Fibroblast of skin of scalp (primary cell): ENCODE measurements around the gene ZNF202.
"Not testable (repeated sequence)": the region's sequence is repeated elsewhere in the genome, so short reads cannot be mapped to it uniquely, and the experiment has no call there.

Source experiments
- DNase-seq: peaks from one replicate; pipeline ENCODE4 v3.0.0-alpha.2; 2013

Gene ZNF202

DNA sequence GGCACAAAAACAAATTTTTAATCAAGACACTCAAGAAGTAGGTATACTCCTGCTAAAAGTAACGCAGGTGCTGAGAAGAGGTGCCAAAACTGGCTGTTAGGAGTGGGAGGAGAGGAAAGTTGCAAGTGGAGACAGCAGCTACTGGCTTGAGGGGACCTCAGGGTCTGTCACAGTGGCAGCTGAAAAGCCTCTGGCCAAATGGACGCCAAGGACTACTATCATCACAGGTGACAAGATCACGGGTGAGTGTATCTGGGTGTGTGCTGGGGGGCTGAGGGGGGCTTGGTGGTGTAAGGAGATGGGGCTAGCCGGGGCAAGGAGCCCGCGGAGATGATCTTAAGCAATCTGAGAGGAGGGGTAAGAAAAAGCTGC is 687 bp downstream of the ZNF202 start:
- no peak for DNase-seq

- no peak for DNase-seq
These were observed 3.1 kb downstream of the ZNF202 start for GRCh38 chr11:123738374-123738773.

GRCh38 chr11:123736769-123737168 is 4.7 kb downstream of the ZNF202 start:
- DNase-seq = no peak

GRCh38 chr11:123729602-123730001 is 11.9 kb downstream of the ZNF202 start:
- no peak for DNase-seq

GRCh38 chr11:123725995-123726655 is 15.3 kb downstream of the ZNF202 start:
- DNase-seq = no peak

DNA sequence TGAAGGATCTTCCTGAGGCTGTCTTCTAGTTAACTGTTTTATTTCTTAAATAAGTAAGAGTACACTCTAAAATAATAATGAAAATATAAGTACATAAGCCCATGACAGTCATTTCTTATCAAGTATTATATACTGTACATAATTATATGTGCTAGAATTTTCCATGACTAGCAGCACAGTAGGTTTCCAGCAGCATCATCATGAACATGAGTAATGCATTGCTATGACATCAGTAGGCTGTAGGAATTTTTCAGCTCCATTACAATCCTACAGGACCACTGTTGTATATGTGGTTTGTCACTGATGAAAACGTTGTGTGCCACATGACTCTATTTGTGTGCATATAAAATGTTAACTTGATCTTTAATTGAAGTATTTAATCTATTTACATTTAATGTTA is 22.0 kb downstream of the ZNF202 start:
- DNase-seq = peak; percentile 52

GRCh38 chr11:123718469-123718868 is 23.0 kb downstream of the ZNF202 start:
- DNase-seq = no peak

DNA sequence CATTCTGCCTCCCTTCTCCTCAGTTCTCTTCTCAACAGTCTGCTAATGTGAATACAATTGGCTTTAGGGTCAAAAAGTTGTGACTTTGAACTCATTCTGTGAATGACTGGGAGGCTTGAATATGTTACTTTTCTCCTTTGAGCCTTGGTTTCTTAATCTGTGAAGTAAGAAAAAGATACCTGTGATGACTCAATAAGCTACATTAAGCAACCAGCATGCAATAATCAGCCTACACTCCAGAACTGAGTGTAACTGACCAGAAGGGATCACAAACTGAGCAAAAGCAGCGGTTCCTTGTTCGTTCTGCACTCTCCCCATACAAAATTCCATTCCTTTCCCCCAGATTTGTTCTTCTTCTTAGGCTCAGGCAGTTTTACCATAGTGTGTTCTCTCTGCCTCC is 23.4 kb downstream of the ZNF202 start:
- no peak for DNase-seq

DNA sequence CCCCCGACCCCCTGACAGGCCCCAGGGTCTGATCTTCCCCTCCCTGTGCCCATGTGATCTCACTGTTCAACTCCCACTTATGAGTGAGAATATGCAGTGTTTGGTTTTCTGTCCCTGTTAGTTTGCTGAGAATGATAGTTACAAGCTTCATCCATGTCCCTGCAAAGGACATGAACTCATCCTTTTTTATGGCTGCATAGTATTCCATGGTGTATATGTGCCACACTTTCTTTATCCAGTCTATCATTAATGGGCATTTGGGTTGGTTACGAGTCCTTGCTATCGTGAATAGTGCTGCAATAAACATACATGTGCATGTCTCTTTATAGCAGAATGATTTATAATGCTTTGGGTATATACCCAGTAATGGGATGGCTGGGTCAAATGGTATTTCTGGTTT is 28.8 kb downstream of the ZNF202 start:
- not testable (repeated sequence) for DNase-seq

GRCh38 chr11:123707606-123708205 is 33.8 kb downstream of the ZNF202 start:
- DNase-seq = peak; percentile 68

DNA sequence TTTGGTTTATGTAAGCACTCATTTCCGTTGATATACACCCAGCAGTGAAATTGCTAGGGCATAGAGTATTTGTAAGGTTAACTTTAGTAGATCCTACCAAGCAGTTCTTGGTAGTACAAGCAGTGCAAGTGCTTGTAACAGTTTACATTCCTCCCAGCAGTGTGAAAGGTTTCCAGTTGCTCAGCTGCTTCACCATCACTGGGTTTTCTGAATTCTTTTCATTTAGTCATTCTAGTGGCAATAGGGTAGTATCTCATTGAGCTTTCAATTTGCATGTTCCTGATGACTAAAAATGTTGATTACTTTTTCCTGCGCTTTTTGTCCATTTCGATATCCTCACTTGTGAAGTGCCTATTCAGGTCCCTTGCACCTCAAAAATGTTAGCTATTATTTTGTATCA is 34.3 kb downstream of the ZNF202 start:
- DNase-seq = no peak

DNA sequence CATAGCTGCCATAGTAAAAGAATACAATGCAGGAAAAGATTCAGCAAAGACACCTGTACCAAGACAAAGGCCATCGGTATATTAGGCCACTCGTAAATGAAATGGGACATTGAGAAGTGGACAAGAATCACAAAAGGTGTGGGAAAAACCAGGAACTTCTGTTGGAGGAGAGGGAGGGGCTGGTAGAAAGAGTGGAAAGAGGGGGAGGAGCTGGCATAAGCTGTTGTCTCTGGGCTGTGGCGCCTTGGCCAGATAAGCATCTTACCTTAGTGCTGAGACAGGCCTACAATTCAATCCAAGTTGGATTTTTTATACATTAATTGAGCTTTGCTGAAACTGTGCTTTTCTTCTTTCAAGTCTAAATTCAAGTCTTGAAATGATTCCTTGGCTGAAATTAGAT is 37.1 kb downstream of the ZNF202 start:
- DNase-seq = no peak

- DNase-seq = no peak
These were observed 38.8 kb downstream of the ZNF202 start for GRCh38 chr11:123702696-123703095.

DNA sequence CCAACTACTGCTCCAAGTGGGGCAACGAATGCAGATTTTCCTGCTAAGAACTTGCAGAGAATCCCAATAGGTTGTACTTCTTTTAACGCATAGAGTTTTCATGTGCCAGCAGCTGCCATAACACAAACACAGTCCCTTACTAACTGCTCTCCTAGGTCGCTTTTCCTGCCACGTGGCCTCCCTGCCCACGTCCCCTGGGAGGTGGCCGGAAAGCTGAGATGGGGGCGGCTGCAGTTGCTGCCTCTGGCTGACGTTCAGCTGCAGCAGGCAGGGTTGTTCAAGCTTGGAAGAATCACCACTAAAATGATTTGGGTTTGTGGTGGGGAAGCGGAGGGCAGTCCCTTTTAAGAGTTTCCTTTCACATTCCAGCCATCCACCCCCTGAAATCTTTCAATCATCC is 39.3 kb downstream of the ZNF202 start:
- DNase-seq = peak; percentile 23

DNA sequence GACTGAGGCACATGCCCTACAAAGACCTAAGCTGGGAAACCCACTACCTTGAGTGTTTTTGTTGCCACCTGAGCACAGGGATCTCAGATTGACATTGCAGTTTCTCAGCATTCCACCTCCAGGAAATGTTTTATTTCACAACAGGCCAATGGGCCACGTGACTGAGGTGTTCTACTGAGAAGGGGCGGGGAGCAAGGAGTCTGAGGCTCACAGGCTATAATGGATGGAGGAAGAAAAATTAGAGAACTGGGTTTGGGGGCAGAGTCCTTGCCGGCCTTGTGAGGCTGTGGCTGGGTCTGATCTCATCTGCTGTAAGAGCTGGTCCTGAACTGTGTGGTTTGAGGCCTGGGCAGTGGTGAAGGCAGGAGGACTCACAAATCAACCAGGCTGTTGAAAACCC is 40.7 kb downstream of the ZNF202 start:
- DNase-seq = no peak

DNA sequence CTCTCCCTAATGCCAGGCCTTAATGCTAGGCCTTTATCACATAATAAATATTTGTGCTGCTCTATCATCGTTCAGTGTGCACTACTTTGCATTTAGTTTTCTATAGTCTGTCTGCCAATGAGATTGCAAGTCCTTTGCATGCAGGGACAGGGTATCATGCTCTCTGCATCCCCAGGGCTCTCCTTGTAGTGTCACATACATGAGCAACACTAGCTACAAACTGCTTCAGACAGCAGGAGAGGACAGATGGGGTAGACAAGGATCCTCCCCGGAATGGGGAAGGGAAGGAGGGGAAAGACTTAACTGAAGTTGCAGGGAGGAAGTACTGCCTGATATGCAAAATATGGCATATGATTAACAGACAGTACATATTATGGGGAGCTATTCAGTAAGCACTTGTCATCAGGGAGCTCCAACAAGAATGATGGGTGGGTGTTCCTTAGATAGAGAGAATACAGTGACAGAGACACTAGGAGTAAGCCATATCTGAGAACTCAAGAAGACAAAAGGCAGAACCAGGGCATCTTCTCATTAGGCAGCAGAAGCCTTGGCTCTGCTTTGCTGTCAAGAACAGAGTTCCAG is 42.8 kb downstream of the ZNF202 start:
- DNase-seq = no peak

DNA sequence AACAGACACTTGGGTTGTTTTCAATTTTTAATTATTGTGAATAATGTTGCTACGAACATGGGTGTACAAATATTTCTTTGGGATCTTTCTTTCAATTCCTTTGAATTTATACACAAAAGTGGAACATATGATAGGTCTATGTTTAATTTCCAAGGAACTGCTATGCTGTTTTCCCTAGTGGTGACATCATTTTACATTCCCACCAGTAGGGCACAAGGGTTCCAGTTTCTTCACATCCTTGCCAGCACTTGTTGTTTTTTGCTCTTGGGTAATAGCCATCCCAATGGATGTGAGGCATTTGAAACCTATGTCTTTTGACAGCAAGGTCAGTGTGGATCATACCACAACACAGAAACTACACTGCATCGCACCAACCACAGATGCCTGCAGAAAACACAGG is 45.3 kb downstream of the ZNF202 start:
- peak; percentile 3 for DNase-seq

DNA sequence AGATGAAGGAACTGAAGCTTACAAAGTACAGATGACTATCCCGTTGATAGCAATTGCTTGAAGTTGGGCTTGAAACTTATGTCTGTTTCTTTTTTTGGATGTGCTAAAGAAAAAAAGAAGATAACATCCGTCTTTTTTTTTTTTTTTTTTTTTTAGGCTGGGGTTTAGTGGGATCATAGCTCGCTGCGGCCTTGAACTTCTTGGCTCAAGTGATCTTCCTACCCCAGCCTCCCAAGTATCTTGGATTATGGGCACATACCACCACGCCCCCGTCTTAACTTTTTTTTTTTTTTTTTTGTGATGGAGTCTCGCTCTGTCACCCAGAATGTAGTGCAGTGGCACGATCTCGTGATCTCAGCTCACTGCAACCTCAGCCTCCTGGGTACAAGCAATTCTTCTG is 46.2 kb downstream of the ZNF202 start:
- no peak for DNase-seq

GRCh38 chr11:123694551-123694950 is 46.9 kb downstream of the ZNF202 start:
- peak; percentile 4 for DNase-seq

DNA sequence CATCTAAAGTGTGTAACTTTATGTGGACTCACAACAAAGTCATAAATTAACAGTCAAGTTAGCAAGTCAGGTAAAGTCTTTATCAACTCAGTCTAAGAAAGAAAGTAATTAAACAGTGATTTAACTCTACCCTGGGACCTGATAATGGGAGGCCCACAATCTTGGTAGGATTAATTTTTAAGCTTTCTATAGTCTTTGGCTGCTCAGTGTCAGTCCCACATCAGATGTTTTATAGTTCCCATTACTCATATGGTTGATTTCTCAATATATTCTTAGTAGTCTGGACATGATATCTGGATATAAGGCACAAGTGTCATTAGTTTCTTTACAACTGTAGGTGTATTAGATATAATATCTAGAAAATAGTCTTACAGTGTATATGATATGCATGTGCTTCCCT is 48.5 kb downstream of the ZNF202 start:
- no peak for DNase-seq

- DNase-seq = peak; percentile 13
These were observed 51.0 kb downstream of the ZNF202 start for GRCh38 chr11:123690485-123690884.

DNA sequence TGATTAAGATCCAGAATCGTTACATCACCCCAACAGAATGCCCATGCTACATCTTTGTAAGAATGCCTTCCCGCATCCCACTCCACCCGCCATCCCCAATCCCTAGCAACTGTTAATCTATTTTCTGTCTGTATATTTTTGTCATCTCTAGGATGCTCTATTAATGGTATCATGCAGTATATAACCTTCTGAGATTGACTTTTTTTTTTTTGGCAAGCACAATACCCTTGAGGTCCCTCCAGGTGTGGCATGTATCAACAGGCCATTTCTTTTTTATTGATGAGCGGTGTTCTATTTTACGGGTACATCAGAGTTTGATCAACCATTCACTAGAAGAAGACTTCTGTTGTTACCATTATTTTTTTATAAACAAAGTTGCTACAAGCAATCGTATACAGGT is 56.9 kb downstream of the ZNF202 start:
- DNase-seq = no peak

DNA sequence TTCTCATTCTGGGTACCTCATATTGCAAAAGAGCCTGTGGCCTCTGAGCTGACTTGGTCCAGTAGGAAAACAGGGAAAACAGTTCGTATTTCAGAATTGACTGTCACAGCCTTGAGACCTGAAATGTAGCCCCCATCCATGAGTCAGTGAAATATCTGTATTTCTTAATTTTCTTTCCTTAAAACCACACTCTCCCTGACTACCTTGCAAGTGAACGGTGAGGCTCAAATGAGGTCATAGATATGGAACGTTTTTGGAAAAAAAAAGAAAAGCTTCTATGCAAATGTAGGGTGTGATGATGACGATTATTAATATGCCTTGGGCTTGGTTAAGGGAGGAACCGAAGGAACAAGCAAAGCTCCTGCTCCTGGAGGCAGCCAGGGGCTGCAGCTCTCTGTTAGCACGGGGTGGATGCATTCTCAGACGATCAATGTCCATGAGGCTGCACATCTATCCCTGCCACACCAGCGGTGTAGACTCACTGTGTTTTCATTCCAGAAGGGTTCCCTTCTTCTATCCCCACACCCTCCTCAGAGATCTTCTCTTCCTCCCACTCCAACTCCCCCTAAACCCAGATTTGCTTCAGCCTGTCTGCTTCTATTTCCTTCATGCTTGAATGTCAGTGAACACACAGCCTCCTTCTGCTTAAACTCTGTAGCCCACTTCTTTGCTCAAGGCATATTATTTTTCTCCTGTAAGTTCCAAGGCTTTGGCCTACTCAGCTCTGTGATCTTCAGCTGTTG is 57.9 kb downstream of the ZNF202 start:
- DNase-seq = no peak
